ENCODE measurements around the gene MUC5AC. TPM values are rescaled to one million over a fixed set of nuclear protein-coding genes. Genes with fewer than 3 reads are reported as not detected.

MUC5AC gene
- total and polyA plus RNA-seq, 2 of the 13 experiments (the other 11 are each of a cell fraction or from before 2014, with no cell fraction given) = under 0.01 TPM; not detected in 1

GRCh38 chr11:1168256-1168655, 10.5 kb downstream of the MUC5AC start:
- intact Hi-C loops (cut with micrococcal nuclease; ENCODE audit: unreplicated experiment) = no loop called here
- FAIRE-seq = no peak

More at GRCh38 chr11:1168256-1168655, 10.5 kb downstream of the MUC5AC start:
- Histone ChIP-seq H3K27me3 (ENCODE audit: control insufficient read depth in 1 of 2, insufficient read depth in 2 of 2, low read length in 2 of 2) (peaks cover 5 to 20% of the 10 kb centered on the region in 2 experiments; a peak in 4 of 5 replicates), H2AFZ (ENCODE audit: low read length) (no peak overlapping the region), H3K36me3 (replicated peaks in 1 of 2; ENCODE audit: control insufficient read depth in 1 of 2, insufficient read depth in 2 of 2, low read length in 2 of 2) (no peaks in the 10 kb centered on the region), H3K9ac (ENCODE audit: insufficient read depth, low read depth, low read length) (no peak overlapping the region), H4K20me1 (ENCODE audit: insufficient read depth, low read length) (no peaks in the 10 kb centered on the region), H3K4me2 (ENCODE audit: low read depth, low read length) (no peak overlapping the region), H3K27ac (ENCODE audit: extremely low read length, insufficient read depth, low read length) (no peak overlapping the region), H3K9me3 (ENCODE audit: low read length) (peaks cover 13% of the 10 kb centered on the region; the same call in 1 of the 2 replicates), H3K79me2 (ENCODE audit: insufficient read depth, low read length) (no peaks in the 10 kb centered on the region), H3K4me3 (replicated peaks in 1 of 3; ENCODE audit: insufficient read depth in 1 of 3, low read depth in 2 of 3, low read length in 3 of 3) (no peak overlapping the region), H3K4me1 (ENCODE audit: insufficient read depth, low read length) (no peaks in the 10 kb centered on the region)
- WGBS (ENCODE audit: low lambda C conversion rate) = 0% methylated on average over 2 of the region's 11 CpGs
- ChIA-PET CTCF (ENCODE audit: low intra/inter-chr PET ratio, low total read pairs) (no interaction called here), POLR2A (no interaction called here)
- BruUV-seq (replicated peaks) = no TSS peak
- DNase-seq (ENCODE audit: low spot score) (no peak), ATAC-seq (no peak)
- no peak for TF ChIP-seq ZNF577 (CRISPR knock-in tag; IDR thresholded peaks at IDR 0.05; ENCODE audit: borderline replicate concordance, low read depth)
- no peak for TF ChIP-seq ZFP82 (CRISPR knock-in tag; IDR thresholded peaks at IDR 0.05; ENCODE audit: borderline replicate concordance)
- TF ChIP-seq RNF219 (CRISPR knock-in tag; IDR thresholded peaks at IDR 0.05) = no peak
- TF ChIP-seq ZNF816 (CRISPR knock-in tag; IDR thresholded peaks at IDR 0.05; ENCODE audit: borderline replicate concordance) = no peak
- TF ChIP-seq ZNF24 (IDR thresholded peaks at IDR 0.05) = no peak
- no peak for TF ChIP-seq FLYWCH1 (CRISPR knock-in tag; IDR thresholded peaks at IDR 0.05)
- TF ChIP-seq KMT2A (CRISPR knock-in tag; IDR thresholded peaks at IDR 0.05) = no peak
- TF ChIP-seq ZNF772 (CRISPR knock-in tag; IDR thresholded peaks at IDR 0.05) = no peak
- no peak for TF ChIP-seq ZSCAN25 (CRISPR knock-in tag; IDR thresholded peaks at IDR 0.05)
- no peak for TF ChIP-seq RBAK (CRISPR knock-in tag; IDR thresholded peaks at IDR 0.05)
- TF ChIP-seq, protein P1, sequence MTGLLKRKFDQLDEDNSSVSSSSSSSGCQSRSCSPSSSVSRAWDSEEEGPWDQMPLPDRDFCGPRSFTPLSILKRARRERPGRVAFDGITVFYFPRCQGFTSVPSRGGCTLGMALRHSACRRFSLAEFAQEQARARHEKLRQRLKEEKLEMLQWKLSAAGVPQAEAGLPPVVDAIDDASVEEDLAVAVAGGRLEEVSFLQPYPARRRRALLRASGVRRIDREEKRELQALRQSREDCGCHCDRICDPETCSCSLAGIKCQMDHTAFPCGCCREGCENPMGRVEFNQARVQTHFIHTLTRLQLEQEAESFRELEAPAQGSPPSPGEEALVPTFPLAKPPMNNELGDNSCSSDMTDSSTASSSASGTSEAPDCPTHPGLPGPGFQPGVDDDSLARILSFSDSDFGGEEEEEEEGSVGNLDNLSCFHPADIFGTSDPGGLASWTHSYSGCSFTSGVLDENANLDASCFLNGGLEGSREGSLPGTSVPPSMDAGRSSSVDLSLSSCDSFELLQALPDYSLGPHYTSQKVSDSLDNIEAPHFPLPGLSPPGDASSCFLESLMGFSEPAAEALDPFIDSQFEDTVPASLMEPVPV (CRISPR knock-in tag; IDR thresholded peaks at IDR 0.05) = no peak
- TF ChIP-seq, protein P2, sequence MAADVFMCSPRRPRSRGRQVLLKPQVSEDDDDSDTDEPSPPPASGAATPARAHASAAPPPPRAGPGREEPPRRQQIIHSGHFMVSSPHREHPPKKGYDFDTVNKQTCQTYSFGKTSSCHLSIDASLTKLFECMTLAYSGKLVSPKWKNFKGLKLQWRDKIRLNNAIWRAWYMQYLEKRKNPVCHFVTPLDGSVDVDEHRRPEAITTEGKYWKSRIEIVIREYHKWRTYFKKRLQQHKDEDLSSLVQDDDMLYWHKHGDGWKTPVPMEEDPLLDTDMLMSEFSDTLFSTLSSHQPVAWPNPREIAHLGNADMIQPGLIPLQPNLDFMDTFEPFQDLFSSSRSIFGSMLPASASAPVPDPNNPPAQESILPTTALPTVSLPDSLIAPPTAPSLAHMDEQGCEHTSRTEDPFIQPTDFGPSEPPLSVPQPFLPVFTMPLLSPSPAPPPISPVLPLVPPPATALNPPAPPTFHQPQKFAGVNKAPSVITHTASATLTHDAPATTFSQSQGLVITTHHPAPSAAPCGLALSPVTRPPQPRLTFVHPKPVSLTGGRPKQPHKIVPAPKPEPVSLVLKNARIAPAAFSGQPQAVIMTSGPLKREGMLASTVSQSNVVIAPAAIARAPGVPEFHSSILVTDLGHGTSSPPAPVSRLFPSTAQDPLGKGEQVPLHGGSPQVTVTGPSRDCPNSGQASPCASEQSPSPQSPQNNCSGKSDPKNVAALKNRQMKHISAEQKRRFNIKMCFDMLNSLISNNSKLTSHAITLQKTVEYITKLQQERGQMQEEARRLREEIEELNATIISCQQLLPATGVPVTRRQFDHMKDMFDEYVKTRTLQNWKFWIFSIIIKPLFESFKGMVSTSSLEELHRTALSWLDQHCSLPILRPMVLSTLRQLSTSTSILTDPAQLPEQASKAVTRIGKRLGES (CRISPR knock-in tag; IDR thresholded peaks at IDR 0.05; ENCODE audit: borderline replicate concordance) = no peak
- no peak for TF ChIP-seq SRSF9 (IDR thresholded peaks at IDR 0.05; ENCODE audit: borderline replicate concordance, insufficient read depth, low read depth, low read length, poor library complexity, severe bottlenecking)
- in situ Hi-C loops (cut with HindIII; ENCODE audit: extremely low pct_ligation_motif_present, low pct_unique_long_range_greater_than_20kb) = no loop called here

Measured in HepG2 (cell line).